Fibroblast of lung (primary cell): Measurements from ENCODE around the gene TMTC2. TPM values are rescaled to one million over a fixed set of nuclear protein-coding genes. Genes with fewer than 3 reads are reported as not detected.

Source experiments
- DNase-seq, 2 donors: peaks; one replicate each; pipeline versions ENCODE4 v3.0.0 to v3.0.0-alpha.2; 2010; ENCODE audit warnings: low read depth in 2 of 2
- H2AFZ ChIP-seq: 2 replicates; pipeline ENCODE4 v1.5.1; 2012; ENCODE audit warnings: low read length, control low read depth, inconsistent platforms
- H3K27ac ChIP-seq: 2 replicates; pipeline ENCODE4 v1.5.1; 2011; ENCODE audit warnings: low read length, control low read depth; ENCODE audit not compliant: insufficient read depth
- H3K27me3 ChIP-seq: 2 replicates; pipeline ENCODE4 v1.5.1; 2011; ENCODE audit warnings: mild to moderate bottlenecking, low read length; ENCODE audit not compliant: control insufficient read depth, insufficient read depth
- H3K36me3 ChIP-seq: 2 replicates; pipeline ENCODE4 v1.5.1; 2011; ENCODE audit warnings: low read length; ENCODE audit not compliant: control insufficient read depth, insufficient read depth
- H3K4me1 ChIP-seq: 2 replicates; pipeline ENCODE4 v1.5.1; 2011; ENCODE audit warnings: low read length; ENCODE audit not compliant: control insufficient read depth, insufficient read depth; ENCODE audit errors: extremely low read depth
- H3K4me2 ChIP-seq: 2 replicates; pipeline ENCODE4 v1.5.1; 2011; ENCODE audit warnings: low read length, control low read depth; ENCODE audit not compliant: insufficient read depth; ENCODE audit errors: extremely low read depth
- H3K4me3 ChIP-seq, 4 experiments: fragments of 200-600 bp in 1 of 4; sonication (generic) in 1 of 4; replicated peaks in 1 of 4; 2 replicates each; pipeline ENCODE4 v1.5.1; 2011 to 2016; ENCODE audit warnings: low read length in 4 of 4, low read depth in 3 of 4, mild to moderate bottlenecking in 3 of 4, control low read depth in 2 of 4, inconsistent platforms in 1 of 4, mixed read lengths in 1 of 4; ENCODE audit not compliant: insufficient read depth in 1 of 4; ENCODE audit errors: control extremely low read depth in 1 of 4
- H3K79me2 ChIP-seq: 2 replicates; pipeline ENCODE4 v1.5.1; 2012; ENCODE audit warnings: mild to moderate bottlenecking, low read length, inconsistent platforms; ENCODE audit not compliant: control insufficient read depth, insufficient read depth
- H3K9ac ChIP-seq: 2 replicates; pipeline ENCODE4 v1.5.1; 2011; ENCODE audit warnings: mild to moderate bottlenecking, low read length, control low read depth; ENCODE audit not compliant: insufficient read depth
- H3K9me3 ChIP-seq: 2 replicates; pipeline ENCODE4 v1.5.1; 2012; ENCODE audit warnings: low read depth, low read length; ENCODE audit not compliant: control insufficient read depth, insufficient read depth
- H4K20me1 ChIP-seq: 2 replicates; pipeline ENCODE4 v1.5.1; 2011; ENCODE audit warnings: low read length; ENCODE audit not compliant: control insufficient read depth, insufficient read depth; ENCODE audit errors: extremely low read depth
- EZH2 ChIP-seq: IDR thresholded peaks from 2 replicates; pipeline ENCODE4 v1.5.1; 2012; ENCODE audit warnings: low read length, control low read depth, mild to moderate bottlenecking; ENCODE audit errors: missing control alignments
- polyA plus RNA-seq, 2 donors: library from polyadenylated mRNA; depleted of rRNA in 1 of 2; stranded (reverse) in 1 of 2; unstranded in 1 of 2; fragments of >200 nt; gene quantifications; 2 replicates each; pipeline ENCODE4 v1.2.1, GENCODE V29; 2011 to 2012; ENCODE audit warnings: missing spikeins in 1 of 2
- total RNA-seq: library from RNA; depleted of rRNA; stranded (reverse); fragments of >200 nt; gene quantifications from 2 replicates; pipeline ENCODE4 v1.2.1, GENCODE V29; 2014
- TF ChIP-seq, protein P1 (sequence below), 2 donors: IDR thresholded peaks in 1 of 2; conservative IDR thresholded peaks in 1 of 2; 1 replicate in 1 of 2; 2 replicates in 1 of 2; pipeline ENCODE4 v1.5.1; 2011 to 2012; ENCODE audit warnings: low read length in 2 of 2, control low read depth in 1 of 2, inconsistent platforms in 1 of 2, low read depth in 1 of 2, mild to moderate bottlenecking in 1 of 2

Gene TMTC2
- total and polyA plus RNA-seq, 2 donors (not counting 1 experiment from before 2014, with no cell fraction given): 3.5 to 9.7 TPM

DNA sequence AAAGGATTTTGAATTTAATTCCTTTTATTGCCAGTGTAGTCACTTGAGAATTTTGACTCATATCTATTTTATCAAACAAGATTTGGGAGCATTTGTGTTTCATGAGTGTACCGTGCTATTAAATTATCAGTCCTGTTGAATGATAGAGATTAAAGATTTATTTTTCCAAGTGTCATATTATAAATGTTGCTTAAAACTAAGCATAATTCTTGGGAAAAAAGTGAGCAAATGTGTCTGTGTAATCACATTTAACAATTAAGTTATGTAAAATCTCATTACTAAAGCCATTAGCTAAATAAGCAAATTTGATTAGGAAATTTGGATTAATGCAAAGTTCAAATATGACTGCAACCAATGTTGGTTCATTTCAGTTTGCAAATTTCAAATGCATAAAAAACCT is 266.7 kb downstream of the TMTC2 start:
- Histone ChIP-seq H3K4me3 (no peak overlapping the region), H3K9ac (no peak overlapping the region), H4K20me1 (no peaks in the 10 kb centered on the region), H2AFZ (no peak overlapping the region), H3K27ac (no peak overlapping the region), H3K4me2 (no peak overlapping the region), H3K36me3 (no peaks in the 10 kb centered on the region), H3K4me1 (no peaks in the 10 kb centered on the region), H3K79me2 (no peaks in the 10 kb centered on the region), H3K9me3 (no peaks in the 10 kb centered on the region), H3K27me3 (no peaks in the 10 kb centered on the region)
- no peak for TF ChIP-seq EZH2
- TF ChIP-seq, protein P1, sequence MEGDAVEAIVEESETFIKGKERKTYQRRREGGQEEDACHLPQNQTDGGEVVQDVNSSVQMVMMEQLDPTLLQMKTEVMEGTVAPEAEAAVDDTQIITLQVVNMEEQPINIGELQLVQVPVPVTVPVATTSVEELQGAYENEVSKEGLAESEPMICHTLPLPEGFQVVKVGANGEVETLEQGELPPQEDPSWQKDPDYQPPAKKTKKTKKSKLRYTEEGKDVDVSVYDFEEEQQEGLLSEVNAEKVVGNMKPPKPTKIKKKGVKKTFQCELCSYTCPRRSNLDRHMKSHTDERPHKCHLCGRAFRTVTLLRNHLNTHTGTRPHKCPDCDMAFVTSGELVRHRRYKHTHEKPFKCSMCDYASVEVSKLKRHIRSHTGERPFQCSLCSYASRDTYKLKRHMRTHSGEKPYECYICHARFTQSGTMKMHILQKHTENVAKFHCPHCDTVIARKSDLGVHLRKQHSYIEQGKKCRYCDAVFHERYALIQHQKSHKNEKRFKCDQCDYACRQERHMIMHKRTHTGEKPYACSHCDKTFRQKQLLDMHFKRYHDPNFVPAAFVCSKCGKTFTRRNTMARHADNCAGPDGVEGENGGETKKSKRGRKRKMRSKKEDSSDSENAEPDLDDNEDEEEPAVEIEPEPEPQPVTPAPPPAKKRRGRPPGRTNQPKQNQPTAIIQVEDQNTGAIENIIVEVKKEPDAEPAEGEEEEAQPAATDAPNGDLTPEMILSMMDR (conservative IDR thresholded peaks at IDR 0.05 in 1 of 2, IDR thresholded peaks at IDR 0.05 in 1 of 2; ENCODE audit: low read depth in 1 of 2, low read length in 2 of 2): no peak
- no peak for DNase-seq

- Histone ChIP-seq H3K9me3 (no peaks in the 10 kb centered on the region), H3K36me3 (no peaks in the 10 kb centered on the region), H3K4me2 (no peak overlapping the region), H3K9ac (no peak overlapping the region), H2AFZ (no peak overlapping the region), H3K79me2 (no peaks in the 10 kb centered on the region), H3K27me3 (no peaks in the 10 kb centered on the region), H3K4me3 (no peak overlapping the region), H4K20me1 (no peaks in the 10 kb centered on the region), H3K4me1 (no peaks in the 10 kb centered on the region), H3K27ac (no peak overlapping the region)
- no peak for DNase-seq
- no peak for TF ChIP-seq EZH2
- TF ChIP-seq, protein P1 (conservative IDR thresholded peaks at IDR 0.05 in 1 of 2, IDR thresholded peaks at IDR 0.05 in 1 of 2; ENCODE audit: low read depth in 1 of 2, low read length in 2 of 2): no peak
Measured at GRCh38 chr12:82954064-82954463, 267.4 kb downstream of the TMTC2 start.

DNA sequence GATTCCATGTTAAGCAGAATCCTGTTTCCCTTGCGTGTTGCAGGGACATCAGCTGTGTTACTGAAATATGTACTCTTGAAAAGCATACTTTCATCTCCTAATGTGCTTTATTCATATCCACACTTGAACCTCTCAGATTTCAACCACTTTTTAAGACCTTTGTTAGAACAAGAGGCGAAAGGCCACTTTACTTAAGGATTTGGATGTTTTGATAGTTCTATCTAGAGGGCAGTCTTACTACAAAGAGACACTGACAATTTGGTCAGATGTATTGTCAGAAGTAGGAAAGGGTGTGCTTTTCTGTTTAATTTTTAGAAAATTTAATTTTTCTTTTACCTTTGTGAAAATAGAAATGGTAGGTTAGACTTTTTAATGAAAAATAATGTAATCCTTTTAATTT is 267.9 kb downstream of the TMTC2 start:
- H3K27ac ChIP-seq: no peak overlapping the region
- H3K4me2 ChIP-seq: no peak overlapping the region
- no peaks in the 10 kb centered on the region for H3K36me3 ChIP-seq
- H3K4me3 ChIP-seq: no peak overlapping the region
- no peaks in the 10 kb centered on the region for H3K4me1 ChIP-seq
- no peak for TF ChIP-seq EZH2
- TF ChIP-seq, protein P1 (conservative IDR thresholded peaks at IDR 0.05 in 1 of 2, IDR thresholded peaks at IDR 0.05 in 1 of 2; ENCODE audit: low read depth in 1 of 2, low read length in 2 of 2): no peak
- no peaks in the 10 kb centered on the region for H3K79me2 ChIP-seq
- H3K9ac ChIP-seq: no peak overlapping the region
- no peaks in the 10 kb centered on the region for H3K9me3 ChIP-seq
- no peak overlapping the region for H2AFZ ChIP-seq
- no peak for DNase-seq
- H4K20me1 ChIP-seq: no peaks in the 10 kb centered on the region
- H3K27me3 ChIP-seq: no peaks in the 10 kb centered on the region
